GM21528 (cell line): ENCODE data around the gene CARD9.

ENCODE experiments used
- ATAC-seq: cut with Tn5 transposase; IDR thresholded peaks from one replicate; pipeline ENCODE4 v1.9.1; 2021; ENCODE audit warnings: mild to moderate bottlenecking, moderate library complexity; ENCODE audit not compliant: unreplicated experiment, low FRiP score

The CARD9 gene

DNA sequence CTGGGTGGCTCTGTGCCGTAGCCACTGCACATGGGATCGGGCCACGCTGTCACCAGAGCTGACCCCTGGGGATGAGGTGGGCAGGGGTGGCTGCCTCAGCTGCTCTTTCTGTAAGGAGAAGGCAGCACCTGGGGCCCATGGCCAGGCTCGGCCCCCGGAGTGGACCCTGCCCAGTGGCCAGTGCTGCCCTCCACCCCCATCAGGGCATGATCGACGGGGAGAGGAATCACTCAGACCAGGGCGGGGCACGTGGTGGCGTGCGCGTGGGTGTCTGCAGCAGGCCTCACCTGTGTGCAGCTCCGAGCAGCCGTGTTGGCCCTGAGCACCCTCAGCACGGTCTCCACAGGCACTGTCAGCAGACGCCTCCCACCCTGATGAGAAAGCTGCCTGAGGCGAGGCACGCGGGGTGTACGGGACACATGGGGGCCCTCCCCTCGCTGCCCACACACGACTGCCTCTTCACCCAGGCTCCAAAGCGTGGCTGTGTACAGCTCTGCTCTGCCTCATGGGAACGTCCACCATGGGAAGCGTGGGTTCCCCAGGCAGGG lies 8.6 kb upstream of the CARD9 start:
- ATAC-seq, result no peak

DNA sequence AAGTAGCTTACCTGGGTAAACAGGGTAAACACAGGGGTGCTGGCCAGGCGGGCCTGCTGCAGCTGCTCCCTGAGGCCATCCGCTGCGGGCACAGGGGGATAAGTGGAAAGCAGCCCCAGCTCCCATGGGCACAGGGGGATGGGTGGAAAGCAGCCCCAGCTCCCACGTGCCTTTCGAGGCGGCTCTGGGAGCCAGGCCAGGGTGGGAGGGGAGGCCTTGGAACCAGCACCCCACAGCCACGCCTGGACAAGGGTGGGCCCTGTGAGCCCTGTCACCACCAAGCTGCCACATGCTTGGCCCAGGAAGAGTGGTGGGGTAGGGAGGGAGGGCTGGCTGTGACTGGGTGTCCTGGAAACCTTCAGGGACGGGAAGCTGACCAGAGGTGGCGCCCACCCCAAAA lies 7.8 kb upstream of the CARD9 start:
- ATAC-seq, result no peak

GRCh38 chr9:136380381-136380780 lies 6.9 kb upstream of the CARD9 start:
- ATAC-seq, result no peak

- ATAC-seq, result no peak
Measured at GRCh38 chr9:136379891-136380290, 6.4 kb upstream of the CARD9 start.

DNA sequence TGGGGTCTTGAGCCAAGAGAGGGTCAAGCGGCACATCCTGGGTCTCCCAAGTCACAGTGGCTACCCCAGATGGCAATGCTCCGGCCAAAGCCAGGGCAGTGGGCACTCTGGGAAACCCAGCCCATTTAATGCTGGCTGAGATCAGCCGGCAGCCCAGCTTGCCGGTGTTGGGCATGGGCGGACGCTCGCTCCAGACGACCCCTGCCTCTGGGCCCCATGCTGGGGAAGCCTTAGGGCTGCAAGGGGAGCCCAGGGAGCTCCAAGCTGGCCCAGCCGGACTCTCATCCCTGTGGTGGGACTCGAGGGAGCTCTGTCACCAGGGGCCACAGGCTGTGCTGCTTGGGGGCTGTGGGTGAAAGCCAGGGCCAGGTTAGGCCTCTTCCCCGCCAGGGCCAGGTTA lies 5.9 kb upstream of the CARD9 start:
- ATAC-seq, result no peak

- no peak for ATAC-seq
Measured at GRCh38 chr9:136379003-136379287, 5.5 kb upstream of the CARD9 start.

GRCh38 chr9:136378170-136379002 lies 4.9 kb upstream of the CARD9 start:
- no peak for ATAC-seq

DNA sequence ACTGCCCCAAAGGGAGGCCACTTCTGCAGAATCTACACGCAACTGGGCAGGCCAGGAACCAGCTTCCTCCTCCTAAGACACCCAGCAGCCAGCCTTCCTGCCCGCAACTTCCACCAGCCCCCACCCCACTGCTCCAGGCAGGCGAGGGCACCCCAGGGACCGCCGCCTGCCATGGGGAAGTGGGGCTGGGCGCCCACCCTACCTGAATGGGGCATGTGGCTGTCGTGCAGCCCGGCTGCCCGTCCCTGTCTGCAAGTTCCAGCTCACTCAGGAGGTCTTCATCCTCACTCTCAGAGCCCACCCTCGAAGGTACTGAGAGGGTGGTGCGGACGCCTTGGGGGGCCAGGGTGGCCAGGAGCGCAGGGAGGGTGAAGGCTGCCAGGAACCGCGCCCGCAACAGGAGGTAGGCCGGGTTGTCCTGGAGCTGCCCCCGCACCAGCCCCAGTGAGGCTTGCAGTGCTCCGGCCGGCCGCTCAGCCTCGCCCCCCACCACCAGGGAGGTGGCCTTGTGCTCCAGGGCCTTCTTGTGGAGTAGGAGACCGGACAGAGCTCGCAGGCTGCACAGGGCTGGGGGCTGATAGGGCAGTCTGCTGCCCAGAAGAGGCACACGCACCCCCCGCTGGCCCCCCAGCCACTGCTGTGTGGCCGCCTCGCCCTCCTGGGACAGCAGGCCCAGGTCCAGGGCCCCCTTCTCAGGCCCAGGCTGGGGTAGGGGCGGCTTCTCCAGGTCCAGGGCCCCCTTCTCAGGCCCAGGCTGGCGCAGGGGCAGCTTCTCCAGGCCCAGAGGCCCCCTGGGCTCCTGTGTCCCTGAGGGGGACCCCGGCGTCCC lies 4.1 kb upstream of the CARD9 start:
- no peak for ATAC-seq

DNA sequence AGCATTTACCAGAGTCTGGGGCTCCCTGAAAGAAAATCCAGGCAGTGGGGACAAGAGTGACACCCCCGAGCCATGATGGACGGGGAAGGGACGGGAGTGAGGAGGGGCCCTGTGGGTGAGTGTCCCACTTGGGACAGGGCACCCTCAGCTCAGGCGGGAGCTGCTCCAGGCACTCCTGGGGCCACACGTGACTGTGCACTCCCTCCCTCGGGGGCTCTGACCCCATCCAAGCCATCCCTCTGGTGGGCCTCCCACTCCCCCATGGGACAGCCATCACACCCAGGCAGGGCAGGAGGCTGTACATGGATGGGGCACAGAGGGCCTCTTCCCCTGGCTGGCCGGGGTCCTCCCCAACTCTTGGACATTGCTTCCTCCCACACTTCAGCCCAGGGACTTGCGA lies 3.0 kb upstream of the CARD9 start:
- no peak for ATAC-seq

- no peak for ATAC-seq
Measured at GRCh38 chr9:136375096-136375495, 1.6 kb upstream of the CARD9 start.

DNA sequence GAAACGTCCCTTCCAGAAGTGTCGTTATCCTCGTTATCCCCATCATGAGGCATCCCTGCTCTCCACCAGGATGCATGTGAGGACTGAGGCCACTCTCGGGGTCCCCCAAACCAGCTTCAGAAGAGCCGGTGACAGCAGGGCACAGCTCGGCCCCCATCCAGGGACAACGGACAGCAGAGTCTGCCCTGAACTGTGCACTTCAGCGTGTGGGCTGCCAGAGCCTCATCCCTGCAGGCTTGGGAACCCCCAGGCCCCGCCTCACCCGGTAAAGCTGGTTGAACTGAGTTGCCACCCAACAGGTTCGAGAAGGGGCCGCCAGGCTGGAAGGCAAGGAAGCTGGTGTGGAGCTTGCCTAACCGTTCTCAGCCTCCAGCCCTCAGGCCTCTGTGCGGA lies 710 bp upstream of the CARD9 start:
- no peak for ATAC-seq

GRCh38 chr9:136372561-136373299 lies 739 bp downstream of the CARD9 start:
- no peak for ATAC-seq

DNA sequence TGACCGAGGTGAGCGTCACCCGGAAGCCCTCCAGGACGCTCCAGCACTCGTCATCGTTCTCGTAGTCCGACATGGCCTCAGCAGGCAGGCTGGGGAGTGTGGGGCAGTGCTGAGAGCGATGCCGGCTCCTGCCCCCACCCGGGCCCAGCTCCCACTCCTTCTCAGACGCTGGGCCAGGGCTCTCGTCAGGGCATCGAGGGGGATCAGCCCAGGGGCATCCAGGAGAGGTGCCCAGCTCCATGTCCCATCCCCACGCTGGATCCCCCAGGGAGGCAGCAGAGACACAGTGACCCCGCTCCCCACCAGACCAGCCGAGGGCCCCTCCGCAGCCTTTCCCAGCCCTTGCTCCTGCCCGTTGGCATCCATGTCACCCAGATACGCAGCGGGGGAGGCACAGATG lies 1.5 kb downstream of the CARD9 start:
- ATAC-seq, result no peak

DNA sequence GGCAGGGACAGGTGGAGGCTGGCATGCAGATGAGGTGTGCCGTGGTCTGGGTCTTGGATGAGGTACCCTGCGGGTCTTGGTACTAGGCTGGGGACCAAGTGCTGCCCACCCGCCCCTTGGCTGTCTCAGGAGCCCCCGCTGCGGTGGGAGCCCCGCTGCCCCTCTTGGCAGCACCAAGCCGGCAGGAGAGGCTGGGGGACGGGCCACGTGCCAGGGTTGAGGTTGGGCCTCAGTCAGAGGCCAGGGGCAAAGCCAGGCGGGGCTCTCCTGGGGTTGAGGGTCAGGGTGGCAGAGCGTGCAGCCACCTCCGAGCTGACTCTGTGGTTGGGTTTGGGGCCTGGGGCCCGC lies 2.0 kb downstream of the CARD9 start:
- ATAC-seq, result no peak

DNA sequence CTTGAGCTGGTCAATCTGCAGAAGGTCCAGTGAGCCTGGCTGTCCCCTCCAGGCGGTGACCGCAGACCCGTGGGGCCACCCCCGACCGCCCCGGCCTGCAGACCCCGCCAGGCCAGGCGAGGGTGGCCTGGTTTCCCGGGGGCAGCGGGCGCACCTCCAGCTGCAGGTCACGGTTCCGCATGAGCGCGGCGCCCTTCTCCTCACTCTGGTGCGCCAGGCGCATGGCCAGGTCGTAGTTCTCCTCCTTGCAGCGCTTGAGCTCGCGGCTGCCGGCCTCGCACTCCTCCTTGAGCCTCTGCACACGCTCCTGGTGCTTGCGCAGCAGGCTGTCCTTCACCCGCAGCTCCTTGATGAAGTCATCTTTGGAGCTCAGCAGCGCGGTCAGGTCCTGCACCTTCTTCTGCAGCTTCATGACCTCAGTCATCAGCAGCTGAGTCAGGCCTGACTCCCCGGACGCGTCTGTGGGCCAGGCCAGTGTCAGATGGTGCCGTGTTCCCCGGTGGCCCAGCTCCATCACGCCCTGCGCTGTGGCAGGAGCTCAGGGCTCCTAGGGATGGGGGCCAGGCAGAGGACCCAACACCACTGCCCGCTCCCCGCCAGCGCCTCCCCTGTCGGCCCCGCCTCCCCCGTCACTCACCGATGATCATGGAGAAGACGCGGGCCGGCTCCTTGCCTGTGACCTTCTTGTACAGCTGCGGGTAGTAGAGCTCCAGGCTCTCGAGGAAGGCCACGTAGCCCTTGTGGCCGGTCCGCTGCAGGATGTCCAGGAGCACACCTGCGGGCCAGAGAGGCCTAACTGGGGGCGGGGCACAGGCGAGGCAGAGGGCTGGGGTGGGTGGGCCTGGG lies 2.6 kb downstream of the CARD9 start:
- no peak for ATAC-seq

- ATAC-seq, result no peak
Measured at GRCh38 chr9:136370037-136370436, 3.4 kb downstream of the CARD9 start.

GRCh38 chr9:136368190-136368589 lies 5.3 kb downstream of the CARD9 start:
- ATAC-seq, result no peak

- ATAC-seq, result no peak
Measured at GRCh38 chr9:136367296-136368145, 5.9 kb downstream of the CARD9 start.

- ATAC-seq, result no peak
Measured at GRCh38 chr9:136366826-136367225, 6.6 kb downstream of the CARD9 start.
